NCI-H748 (cell line): ENCODE results near the gene POU3F4.

Experiments
- DNase-seq: peaks from one replicate; lab custom pipeline; 2025; ENCODE audit not compliant: unreplicated experiment; lab: John Stamatoyannopoulos, UW

Gene POU3F4

DNA sequence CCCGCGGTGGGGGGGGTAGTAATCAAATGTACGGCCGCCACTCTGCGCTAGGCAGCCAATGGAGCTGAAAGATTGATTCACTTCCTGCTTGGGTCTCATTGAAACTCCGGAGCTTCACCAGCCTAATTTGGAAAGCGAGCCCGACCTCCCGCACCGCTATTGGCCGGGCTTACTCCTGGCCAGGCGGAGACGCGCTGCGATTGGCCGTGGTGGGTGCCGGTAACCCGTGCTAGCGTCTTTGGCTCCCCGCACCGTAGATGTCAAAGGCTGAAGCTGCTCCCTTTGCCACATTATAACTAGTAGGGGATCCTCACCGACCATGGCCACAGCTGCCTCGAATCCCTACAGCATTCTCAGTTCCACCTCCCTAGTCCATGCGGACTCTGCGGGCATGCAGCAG is at the start of gene POU3F4:
TSS of gene POU3F4 (plus strand) at position 285 of the 400 bp plus-strand sequence. CDS start at position 320, 35 bp downstream.
- peak; percentile 71 for DNase-seq

DNA sequence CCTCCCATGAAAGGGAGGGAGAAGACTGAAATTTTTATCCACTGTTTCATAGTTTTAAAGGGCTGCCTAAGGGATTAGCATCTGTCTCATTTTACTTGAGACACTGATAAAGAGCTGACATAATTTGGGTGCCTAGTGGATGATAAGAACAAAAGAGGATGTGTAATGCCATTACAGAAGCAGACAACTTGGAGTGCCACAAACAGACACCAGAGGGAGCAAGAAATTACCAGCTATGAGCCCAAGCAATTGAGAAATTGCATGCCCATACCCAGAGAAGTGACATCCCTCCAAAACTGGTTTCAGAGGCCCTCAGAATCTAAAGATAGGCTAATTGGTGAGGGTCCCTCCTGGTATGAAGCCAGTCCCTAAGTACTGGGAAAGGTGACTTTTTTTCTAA is 38.5 kb upstream of the POU3F4 start:
- peak; percentile 25 for DNase-seq

DNA sequence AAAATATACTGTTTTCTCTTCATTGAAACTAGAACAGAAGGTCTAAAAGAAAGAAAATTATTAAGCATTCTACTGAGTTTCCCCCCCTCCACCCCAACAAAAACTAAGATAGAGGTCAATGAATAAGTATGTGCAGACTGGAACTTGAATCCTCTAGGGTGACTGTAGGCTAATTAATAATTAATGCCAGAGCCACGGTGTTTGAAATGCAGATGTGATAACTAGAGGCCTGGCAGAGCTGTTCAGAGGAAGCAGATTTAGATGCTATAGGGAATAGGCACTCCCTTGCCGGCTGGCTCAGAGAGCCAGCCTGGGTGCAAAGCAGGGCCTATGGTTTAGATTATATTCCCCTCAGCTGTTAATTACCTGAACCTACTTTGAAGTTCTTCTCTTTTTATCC is 12.2 kb upstream of the POU3F4 start:
- no peak for DNase-seq

DNA sequence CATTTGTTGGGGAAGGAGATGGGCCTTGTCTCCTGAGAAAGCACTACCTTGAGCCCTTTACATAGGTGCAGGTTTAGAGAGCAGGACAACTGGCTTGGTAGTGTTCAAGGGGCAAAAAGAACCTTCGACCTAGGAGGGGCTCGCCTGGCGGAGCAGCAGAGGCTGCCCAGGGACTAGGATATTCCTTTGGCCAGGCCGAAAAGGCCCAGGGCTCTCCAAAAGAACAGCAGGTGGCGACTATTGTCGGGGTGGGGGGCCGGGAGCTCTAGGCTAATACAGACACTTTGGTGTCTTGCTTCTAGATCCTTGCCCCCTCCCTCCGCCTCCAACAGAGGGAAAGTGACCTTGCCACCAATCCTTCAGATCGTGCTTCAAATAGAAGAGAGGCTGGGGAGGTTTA is 7.1 kb upstream of the POU3F4 start:
- DNase-seq, result no peak

DNA sequence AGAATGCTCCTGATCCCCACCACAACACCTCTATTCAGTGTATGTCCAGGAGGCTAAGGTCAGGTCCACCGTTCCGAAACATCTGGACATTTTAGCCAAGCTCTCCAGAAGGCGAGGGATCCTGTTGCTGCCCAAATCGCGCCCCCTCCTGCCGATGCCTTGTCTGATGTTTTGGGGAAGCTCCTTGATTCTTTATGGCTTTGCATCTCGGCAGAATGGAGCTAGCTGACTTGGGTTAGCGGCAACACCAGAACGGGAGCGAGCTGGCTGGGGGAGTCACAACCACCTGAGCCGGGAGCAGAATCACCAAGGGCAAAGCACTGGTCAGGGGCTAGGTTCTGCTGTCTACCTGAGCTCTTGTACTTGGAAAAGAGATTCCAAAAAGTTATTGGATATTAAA is 6.6 kb upstream of the POU3F4 start:
- DNase-seq, result no peak

DNA sequence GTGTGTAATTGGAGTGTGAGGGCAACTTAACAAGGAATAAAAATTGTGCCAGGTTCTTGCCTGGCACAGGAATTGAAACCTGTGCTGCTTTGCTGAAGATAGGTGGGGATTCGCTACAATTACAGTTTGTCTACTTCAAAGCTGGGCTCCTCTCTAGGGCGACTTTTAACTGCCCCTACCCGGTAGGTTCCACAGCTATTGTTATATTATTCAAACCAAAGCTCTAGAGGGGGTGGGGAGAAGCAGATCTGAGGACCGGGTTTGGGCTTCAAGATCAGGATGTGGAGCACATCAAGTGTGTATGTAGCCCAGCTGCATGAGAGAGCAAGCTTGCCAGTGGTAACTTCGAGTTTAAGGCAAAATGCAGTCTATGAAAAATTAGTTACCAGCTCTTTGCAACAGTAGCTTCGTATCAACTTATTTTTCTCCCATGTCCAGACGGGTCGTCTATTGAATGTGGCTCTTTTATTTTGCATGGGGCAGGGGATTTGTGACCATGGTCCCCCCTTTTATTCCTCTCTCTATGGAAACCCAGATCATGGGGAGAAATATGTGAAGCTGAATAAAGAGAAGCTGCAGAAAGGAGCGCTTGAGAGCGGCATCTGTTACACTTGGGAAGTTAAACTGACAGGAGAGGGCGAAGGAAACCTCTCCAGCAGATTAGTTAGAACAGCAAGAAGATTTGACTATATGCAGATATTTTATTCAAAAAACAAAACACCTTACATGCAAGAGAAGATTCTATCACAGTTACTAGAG is 3.2 kb upstream of the POU3F4 start:
- no peak for DNase-seq

DNA sequence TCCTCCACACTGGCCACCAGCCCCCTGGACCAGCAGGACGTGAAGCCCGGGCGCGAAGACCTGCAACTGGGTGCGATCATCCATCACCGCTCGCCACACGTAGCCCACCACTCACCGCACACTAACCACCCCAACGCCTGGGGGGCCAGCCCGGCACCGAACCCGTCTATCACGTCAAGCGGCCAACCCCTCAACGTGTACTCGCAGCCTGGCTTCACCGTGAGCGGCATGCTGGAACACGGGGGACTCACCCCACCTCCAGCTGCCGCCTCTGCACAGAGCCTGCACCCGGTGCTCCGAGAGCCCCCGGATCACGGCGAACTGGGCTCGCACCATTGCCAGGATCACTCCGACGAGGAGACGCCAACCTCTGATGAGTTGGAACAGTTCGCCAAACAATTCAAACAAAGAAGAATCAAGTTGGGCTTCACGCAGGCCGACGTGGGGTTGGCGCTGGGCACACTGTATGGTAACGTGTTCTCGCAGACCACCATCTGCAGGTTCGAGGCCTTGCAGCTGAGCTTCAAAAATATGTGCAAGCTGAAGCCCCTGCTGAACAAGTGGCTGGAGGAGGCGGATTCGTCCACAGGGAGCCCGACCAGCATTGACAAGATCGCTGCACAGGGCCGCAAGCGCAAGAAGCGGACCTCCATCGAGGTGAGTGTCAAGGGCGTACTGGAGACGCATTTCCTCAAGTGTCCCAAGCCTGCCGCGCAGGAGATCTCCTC is 600 bp downstream of the POU3F4 start:
- no peak for DNase-seq

DNA sequence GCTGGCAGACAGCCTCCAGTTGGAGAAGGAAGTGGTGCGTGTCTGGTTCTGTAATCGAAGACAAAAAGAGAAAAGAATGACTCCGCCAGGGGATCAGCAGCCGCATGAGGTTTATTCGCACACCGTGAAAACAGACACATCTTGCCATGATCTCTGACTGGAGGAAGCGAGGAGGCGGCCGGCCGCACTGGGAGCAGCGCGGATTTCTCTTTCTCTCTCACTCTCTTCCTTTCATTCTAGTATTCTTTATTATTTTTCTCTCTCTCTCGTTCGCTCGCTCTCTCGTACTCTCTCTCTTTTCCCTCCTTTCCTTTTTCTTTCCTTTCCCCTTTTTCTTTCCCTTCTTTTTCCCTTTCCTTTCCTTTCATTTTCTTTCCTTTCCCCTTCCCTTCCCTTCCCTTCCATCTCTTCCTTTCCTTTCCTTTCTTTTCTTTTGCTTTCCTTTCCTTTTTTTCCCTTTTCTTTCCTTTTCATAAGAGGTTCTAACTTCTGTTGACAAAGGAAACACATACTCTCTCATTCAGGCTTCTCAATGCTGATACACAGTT is 1.2 kb downstream of the POU3F4 start:
- peak; percentile 19 for DNase-seq

DNA sequence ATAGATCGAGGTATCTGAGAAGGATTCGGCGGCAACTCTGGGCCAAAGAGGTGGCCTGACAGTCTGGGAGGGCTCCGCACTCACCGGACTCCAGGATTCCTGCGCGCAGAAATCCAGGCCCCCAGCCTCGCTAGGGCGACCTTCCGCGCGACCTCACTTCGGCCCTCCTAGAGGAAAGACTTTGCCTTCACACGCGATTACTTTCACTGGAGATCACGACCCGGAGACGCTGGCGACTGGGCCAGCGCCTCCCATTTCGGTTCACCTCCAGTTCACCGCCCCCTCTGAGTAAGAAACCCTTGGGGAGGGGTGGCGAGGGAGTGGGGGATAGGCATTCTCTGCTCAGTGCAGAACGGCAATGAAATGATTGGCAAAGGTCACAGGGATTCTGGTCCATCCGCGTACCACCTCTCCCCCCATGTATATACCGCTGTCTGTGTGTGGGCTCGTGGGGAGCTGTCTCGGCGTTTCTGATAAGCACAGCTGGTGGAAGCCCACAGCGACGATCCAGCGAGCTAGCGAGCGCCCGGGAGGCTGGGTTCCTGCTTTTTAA is 2.5 kb downstream of the POU3F4 start:
- DNase-seq, result peak; percentile 17

DNA sequence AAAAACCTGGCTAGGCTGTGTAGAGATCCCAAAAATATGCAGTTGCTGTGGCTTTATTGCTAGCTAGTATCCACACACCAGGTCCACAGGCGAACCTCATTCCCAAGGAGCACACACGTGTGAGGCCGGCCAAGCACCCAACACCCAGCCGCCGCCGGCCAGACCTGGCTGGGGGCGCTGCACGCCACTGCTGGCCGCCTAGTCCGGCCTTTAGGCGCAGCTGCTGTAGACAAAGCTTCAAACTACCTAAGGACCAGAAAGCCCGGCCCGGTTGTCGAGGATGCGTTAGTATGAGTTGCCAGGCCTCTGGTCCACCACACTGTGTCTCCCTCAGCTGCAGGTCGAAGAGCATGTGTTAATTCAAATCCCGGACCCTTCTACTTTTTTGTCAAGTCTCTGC is 3.1 kb downstream of the POU3F4 start:
- peak; percentile 40 for DNase-seq

DNA sequence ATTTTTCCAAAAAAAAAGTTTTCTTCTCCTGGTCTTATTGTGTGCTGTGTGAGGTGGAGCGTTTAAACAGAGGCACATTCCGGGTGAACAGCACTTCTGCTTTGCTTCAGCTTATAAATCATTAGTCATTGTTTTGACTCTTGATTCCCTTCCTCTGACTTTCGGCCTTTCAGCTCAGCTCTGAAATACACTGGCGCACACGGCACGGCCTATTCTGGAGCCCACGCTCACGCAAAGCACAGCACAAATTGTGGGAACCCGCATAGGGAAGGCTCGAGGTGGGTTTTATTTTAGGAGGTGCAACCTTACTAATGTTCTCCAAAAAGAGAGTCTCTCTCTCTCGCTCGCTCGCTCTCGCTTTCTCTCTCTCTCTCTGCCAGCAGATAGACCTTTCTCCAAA is 4.0 kb downstream of the POU3F4 start:
- no peak for DNase-seq

DNA sequence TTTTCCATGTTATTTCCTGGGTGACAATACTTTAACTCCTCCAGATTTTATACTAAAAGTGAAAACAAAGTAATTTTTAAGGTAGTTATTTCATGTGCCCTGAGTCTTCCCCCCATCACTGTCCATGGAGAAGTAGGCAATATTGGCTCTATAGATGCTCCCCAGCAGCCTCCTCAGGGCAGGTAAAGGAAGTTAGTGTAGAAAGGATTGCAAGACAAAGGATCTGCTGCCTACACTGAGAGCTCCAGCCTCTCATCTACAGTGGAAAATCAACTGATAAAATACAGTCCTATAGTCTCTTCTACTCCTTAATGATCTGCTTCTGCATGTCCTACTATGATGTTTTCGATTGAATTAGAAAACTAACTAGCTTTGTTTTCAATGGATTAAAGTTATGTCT is 8.5 kb downstream of the POU3F4 start:
- DNase-seq, result no peak

DNA sequence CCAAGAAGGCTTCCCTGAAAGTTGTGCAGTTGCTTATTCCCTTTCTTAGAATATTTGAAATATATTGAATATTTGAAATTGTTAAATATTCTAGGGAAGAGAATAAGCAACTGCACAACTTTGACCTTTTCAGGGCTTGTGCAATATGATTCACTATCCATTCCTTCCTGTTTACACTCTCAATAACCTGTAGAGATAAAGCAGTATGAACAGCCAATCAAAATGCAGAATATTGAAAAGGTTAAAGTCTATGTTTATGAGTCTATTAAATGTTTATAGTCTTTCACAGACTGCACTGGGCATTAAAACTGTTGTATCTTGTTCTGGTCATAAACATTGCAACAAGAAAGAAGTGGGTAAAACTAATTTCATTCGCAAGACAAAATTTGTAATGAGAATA is 13.8 kb downstream of the POU3F4 start:
- DNase-seq, result no peak

DNA sequence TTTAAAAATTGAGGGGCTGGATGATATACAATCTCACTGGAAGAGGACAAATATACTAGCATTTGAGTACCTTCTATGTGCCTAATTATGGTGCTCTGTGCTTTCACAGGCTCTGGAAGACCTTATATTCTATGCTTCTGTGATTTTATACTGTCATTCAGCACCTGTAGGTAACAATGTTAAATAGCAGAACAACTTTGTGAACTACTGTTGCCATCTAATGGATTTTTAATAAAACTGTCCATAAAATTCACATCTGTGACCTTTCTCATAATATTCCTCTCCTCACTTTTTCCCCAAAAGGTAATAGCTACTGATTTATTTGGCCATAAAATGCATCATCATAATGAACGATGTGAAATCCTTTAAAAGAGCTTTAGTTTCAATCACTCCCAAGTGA is 21.9 kb downstream of the POU3F4 start:
- DNase-seq, result no peak

DNA sequence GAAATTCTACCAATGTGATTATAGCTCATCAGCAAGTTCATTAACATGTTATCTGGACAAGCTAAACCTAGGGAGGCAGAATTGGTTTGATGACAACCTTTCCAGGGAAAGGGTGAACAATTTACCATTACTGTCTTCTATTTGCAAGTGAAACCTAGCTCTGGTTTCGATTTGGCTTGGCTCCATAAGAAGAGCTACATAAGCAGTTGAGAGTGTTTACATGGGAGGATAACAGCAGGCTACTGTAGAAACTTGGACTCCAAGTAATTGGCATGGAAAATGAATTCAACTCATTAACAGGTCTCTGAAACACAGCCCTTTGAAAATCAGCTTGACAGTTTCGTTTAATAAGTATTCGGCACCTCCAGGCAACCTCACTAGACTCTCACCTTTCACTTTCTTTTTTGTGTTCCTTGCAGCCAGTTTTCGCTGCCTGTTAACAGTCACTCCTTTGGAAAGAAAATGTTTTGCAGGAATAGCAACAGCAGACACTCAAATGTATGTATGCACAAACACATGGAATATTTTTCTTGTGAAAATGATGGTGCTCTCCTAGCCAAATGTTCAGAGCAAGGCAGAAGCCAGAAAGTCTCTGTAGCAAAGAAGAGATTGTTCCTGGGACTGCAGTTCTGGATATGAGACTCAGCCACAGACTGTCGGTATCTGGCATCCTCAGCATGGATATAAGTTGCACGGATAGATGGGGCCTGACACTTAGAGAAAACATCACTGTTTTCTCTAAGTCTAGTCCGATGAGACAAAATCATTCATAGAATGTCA is 27.5 kb downstream of the POU3F4 start:
- DNase-seq, result peak; percentile 43
